Omental fat pad (tissue), 4 donors: ENCODE results near the gene BET1L. TPM values are rescaled to one million over a fixed set of nuclear protein-coding genes. Genes with fewer than 3 reads are reported as not detected.
A peak's percentile ranks its signal among the peaks of the same experiment; 100 is the strongest.
"Not testable (repeated sequence)": the region's sequence is repeated elsewhere in the genome, so short reads cannot be mapped to it uniquely, and the experiment has no call there.

Experiments
- ATAC-seq: fragments of 150-250 bp; one replicate; pipeline ENCODE4 v1.9.1; 2016; ENCODE audit warnings: mild to moderate bottlenecking, moderate library complexity; ENCODE audit not compliant: low FRiP score
- DNase-seq: peaks from one replicate; pipeline ENCODE4 v3.0.0-alpha.2; 2019; ENCODE audit warnings: low spot score
- total RNA-seq, 4 donors: library from RNA; depleted of rRNA; stranded (reverse); fragments of >200 nt; gene quantifications; one replicate each; pipeline ENCODE4 v1.1.0, GENCODE V29; 2016
- TF ChIP-seq, protein P1 (sequence below), 3 donors: fragments of 450-650 bp; IDR thresholded peaks; one replicate each; pipeline ENCODE4 v1.5.1; 2016 to 2017; ENCODE audit warnings: antibody characterized with exemption in 3 of 3, mild to moderate bottlenecking in 3 of 3, moderate library complexity in 2 of 3

BET1L gene
- total RNA-seq, 4 donors from 2014 or later, result 18.4 to 29.1 (median 26.8) TPM

DNA sequence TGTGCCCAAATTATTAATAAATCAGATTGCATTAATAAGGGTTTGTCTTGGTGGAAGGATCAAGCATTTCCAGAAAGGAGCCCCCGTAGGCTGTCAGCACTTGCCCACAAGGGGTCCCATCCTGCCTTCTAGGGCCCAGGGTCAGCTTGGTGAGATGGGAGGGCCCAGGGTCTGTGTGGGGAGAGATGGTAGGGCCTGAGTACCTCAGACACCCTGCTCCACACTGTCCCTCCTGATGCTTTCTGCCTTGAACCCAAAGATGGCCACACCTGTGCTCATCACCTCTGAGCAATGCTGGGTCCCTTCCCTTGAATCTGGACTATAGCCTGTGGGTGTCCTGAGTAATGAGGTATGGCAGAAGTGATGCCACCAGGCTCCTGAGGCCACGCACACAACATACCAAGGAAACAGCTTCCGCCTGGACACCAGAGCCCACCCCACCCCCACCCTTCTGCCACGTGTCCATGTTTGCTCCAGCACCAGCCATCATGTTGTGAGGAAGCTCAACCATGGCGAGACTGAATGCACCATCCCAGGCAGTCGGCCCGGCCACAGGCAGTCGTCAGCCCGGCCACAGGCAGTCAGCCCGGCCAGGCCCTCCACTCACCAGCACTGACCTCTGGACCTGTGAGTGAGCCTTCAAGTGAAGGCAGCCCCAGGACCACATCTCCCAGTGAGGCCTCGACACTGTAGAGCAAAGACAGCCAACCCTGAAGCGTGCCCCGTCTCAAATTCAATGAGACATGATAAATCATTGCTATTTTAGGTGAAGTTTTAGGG lies 6.8 kb downstream of the BET1L start:
- no peak for DNase-seq
- TF ChIP-seq, protein P1, sequence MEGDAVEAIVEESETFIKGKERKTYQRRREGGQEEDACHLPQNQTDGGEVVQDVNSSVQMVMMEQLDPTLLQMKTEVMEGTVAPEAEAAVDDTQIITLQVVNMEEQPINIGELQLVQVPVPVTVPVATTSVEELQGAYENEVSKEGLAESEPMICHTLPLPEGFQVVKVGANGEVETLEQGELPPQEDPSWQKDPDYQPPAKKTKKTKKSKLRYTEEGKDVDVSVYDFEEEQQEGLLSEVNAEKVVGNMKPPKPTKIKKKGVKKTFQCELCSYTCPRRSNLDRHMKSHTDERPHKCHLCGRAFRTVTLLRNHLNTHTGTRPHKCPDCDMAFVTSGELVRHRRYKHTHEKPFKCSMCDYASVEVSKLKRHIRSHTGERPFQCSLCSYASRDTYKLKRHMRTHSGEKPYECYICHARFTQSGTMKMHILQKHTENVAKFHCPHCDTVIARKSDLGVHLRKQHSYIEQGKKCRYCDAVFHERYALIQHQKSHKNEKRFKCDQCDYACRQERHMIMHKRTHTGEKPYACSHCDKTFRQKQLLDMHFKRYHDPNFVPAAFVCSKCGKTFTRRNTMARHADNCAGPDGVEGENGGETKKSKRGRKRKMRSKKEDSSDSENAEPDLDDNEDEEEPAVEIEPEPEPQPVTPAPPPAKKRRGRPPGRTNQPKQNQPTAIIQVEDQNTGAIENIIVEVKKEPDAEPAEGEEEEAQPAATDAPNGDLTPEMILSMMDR (IDR thresholded peaks at IDR 0.05), result no peak
- no peak for ATAC-seq

DNA sequence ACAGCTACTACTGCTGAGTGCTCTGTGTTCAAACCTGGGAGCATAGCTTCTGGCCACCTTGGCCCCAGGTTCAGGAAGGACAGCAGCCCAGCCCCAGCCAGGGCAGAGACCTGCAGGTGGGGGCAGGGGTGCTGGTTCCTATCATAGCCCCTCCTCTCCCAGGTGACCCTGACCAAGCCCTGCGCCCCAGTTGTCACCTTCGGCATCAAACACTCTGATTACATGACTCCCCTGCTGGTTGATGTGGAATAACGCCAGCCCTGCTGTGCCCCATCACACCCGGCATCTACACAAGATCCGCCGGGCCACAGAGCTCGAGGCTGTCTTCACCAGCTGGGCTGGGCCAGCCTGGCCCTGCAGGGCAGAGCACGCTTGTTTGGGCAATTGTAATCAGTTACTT lies 7.4 kb downstream of the BET1L start:
- TF ChIP-seq, protein P1 (IDR thresholded peaks at IDR 0.05), result no peak

DNA sequence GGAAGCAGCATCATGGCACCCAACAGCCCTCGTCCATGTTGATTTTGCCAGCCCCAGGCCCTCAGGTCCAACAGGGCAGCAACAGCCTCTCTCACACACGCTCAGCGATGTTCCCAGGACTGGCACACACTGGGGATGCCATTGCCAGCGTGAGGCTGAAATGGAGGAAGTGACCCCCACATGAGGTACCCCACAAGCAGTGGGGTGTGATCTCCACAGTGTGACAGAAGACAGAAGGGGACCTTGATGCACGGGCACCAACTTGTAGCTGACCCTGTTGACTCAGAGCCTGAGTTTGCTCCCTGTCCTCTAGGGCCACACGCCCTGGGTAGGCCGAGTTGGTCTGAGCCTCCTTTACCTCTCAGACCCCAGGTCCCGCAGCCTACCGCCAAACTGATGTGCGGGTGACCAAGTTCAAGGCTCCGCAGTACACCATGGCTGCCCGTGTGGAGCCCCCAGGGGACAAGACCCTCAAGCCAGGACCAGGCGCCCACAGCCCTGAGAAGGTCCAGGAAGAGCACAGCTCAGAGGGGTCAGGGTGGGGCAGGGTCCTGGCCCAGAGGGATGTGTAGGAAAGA lies 8.1 kb downstream of the BET1L start:
- DNase-seq (no peak), ATAC-seq (no peak)
- TF ChIP-seq, protein P1 (IDR thresholded peaks at IDR 0.05), result no peak

More for the DNA sequence above, 7.4 kb downstream of the BET1L start:
- DNase-seq (no peak), ATAC-seq (no peak)

DNA sequence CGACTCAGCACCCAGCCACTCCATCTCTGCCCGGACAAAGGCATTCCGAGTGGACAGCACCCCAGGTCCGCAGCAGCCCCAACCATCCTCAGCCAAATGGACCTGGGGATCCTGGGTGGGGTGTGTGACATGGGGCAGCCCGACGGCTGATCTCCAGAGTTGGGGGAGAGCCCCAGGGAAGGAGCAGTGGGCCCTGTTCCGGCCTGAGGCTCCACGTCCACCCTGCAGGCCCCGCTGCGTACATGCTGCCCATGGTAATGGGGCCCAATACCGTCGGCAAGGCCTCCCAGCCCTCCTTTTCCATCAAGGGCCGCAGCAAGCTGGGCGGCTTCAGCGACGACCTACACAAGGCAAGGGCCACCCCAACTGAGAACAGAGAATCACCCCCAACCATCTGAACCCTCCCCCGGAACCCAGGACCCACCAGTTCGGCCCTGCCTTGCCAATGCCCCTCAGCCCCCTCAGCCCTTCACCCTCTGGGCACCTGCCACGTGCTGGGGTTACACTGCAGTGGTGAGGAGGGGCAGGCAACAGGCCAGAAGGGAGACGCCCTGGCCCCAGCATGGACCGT lies 8.9 kb downstream of the BET1L start:
- ATAC-seq (no peak), DNase-seq (no peak)
- TF ChIP-seq, protein P1 (IDR thresholded peaks at IDR 0.05), result no peak

DNA sequence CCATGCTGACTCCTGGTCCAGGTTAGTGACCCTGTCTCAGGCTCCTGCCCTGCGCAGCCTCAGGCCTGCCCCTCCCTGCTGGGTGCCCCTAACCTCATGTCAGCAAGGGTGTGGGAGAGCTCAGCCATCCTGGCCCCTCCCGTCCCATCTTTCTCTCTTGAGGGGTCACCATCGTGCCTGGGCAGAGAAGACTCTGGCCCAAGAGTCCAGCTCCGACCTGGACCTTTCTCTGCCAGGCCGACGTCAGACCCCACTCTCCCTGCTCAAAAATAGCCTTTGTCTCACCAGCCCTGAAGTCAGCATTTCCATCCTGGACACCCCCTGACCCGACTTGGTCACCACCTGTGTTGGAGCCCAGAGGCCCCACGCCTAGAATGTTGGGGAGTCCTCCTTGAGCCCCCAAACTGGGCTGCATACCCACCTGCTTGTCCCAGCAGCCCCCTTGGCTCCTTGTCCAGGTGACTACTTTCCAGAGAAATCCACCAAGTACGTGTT lies 9.4 kb downstream of the BET1L start:
- DNase-seq, result no peak
- ATAC-seq, result no peak
- TF ChIP-seq, protein P1 (IDR thresholded peaks at IDR 0.05), result no peak

DNA sequence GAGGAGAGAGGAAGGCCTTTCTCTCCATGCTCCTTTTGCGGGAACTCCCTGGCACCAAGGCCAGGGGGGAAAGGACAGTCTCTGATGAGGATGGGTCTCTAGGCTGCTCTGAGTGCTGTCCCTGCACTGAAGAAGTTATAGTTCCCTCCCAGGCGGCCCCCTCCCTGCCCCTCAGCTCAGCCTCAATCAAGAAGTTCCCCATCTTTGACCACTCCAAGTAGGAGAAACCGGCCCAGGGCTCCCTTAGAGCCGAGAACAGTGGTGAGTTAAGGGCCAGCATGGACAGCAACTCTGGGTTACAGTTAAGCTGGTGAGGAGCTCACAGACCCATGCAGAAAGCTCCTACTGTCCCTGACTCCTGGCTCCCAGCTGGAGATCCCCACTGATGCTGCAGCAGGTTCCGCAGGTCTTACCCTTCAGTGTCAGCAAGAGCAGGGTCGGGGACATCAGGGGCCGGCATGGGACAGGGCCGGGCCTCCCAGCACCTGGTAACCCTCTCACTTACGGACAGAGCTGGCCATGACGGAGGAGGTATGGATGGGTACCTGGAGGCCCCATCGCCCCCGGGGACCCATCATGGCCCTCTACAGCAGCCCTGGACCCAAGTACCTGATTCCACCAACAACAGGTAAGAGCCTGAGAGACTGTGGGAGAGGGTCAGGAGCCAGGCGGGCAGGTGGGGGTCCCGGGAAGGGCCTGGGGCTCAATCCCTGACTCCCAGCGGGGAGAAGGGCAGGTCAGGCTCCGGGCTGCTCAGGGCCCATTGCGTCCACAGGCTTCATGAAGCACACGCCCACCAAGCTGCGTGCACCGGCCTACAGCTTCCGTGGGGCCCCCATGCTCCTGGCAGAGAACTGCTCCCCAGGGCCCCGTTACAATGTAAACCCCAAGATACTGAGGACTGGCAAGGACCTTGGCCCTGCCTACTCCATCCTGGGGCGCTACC lies 10.1 kb downstream of the BET1L start:
- DNase-seq, result no peak
- TF ChIP-seq, protein P1 (IDR thresholded peaks at IDR 0.05), result no peak
- ATAC-seq, result no peak

DNA sequence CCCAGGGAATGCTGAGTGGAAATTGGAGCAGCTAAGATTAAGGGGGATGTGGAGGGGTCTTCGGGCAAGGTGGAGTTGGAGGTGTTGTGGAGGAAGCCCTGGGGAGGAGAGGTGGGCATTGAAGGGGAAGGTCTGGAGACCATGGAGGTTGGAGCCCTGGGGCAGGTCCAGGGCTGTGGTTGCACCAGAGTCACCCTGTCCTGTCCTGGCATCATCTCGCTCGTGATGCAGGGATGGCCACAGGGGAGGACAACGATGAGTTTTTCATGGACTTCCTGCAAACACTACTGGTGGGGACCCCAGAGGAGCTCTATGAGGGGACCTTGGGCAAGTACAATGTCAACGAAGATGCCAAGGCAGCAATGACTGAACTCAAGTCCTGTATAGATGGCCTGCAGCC lies 13.7 kb downstream of the BET1L start:
- not testable (repeated sequence) for DNase-seq
- ATAC-seq, result peak; percentile 15

DNA sequence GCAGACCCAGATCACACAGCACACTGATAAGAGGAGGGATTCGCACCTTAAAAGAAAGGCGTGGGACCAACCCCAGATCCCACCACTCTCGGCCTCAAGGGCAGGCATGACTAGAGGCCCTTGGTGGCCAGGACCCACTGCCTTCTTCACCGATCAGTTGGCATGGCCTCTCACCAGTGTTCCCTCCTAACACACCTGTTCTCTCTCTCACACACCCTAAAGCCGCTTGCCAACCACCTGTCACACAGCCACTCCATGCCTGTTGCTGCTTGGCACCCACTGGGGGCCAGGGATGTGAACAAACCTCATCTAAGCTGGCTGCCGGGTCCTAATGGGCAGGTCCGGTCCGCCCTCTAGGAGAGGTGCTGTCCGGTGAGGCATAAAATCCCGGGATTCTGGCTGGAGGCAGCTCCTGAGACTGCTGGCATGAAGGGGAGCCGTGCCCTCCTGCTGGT lies 14.5 kb downstream of the BET1L start, which contains the start of gene SCGB1C1:
Gene SCGB1C1 (plus strand): TSS at position 405 of the 455 bp plus-strand sequence. CDS start 22 bp downstream, at position 427.
- DNase-seq, ATAC-seq: not testable (repeated sequence)

DNA sequence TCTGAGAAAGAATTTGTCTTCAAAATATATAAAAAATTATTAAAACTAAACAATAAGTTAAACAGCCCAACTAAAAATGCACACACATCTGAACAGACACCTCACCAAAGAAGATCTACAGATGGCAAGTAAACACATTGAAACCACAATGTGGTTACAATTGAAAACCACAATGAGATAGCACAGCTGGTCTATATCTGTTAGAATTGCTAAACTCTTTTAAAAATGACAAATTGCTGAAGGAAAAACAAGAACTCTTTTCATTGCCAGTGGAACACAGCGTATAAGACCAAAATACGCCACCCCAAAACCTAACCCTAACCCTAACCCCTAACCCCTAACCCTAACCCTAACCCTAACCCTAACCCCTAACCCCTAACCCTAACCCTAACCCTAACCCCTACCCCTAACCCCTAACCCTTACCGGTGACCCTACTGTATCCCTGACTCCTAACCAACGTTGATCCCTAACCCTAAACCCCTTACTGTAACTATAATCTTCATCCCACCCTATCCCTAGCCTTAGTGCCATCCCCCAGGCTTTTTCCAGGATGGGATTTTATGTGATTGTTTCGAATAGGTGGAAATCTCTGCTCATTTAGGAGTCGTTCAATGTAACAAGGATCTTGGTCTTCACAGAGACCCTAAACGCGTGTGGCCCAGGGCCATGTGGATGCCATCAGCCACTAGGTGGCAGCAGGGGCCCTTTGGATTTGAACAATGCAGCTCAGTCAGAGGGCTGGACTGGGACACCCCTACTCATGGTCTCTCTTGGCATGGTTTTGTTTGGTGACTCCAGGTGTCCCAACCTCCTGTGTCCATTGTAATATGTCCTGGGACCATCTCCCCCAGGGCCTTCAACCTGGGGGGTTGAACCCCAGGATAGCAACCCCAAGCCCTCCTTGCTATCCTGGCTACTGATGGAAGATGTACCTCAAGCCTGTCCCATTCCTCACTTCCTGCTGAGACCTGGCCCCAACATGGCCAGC lies 15.4 kb downstream of the BET1L start:
- ATAC-seq, result peak; percentile 67
- DNase-seq, result not testable (repeated sequence)
